Activated CD4-positive, alpha-beta T cell treated with anti-CD3 and anti-CD28 coated beads, Interleukin-2, amount 10 ng/mL, durations not matched to agents 7 days and 5 days (primary cell): ENCODE measurements around the gene KCNMA1. TPM values are rescaled to one million over a fixed set of nuclear protein-coding genes. Genes with fewer than 3 reads are reported as not detected.

ENCODE experiments used
- CTCF ChIA-PET: fragments of 350-600 bp; sonication (Branson Sonifier 250); formaldehyde crosslinking; loops from one replicate; lab custom pipeline; 2021; ENCODE audit warnings: antibody characterized with exemption; lab: Charles Lee
- POLR2A ChIA-PET: fragments of 350-600 bp; sonication (Branson Sonifier 250); formaldehyde crosslinking; loops from one replicate; lab custom pipeline; 2021; ENCODE audit warnings: antibody characterized with exemption; lab: Charles Lee
- DNase-seq: peaks from one replicate; pipeline ENCODE4 v3.0.0-alpha.2; 2020
- H3K27ac Mint-ChIP-seq: one replicate; pipeline ENCODE4 v1.8.0; 2021; ENCODE audit warnings: mild to moderate bottlenecking, moderate library complexity, mixed read lengths
- H3K27me3 Mint-ChIP-seq: one replicate; pipeline ENCODE4 v1.8.0; 2021; ENCODE audit warnings: mixed read lengths
- H3K36me3 Mint-ChIP-seq: one replicate; pipeline ENCODE4 v1.8.0; 2021; ENCODE audit warnings: low read depth, mixed read lengths
- H3K4me1 Mint-ChIP-seq: one replicate; pipeline ENCODE4 v1.8.0; 2021; ENCODE audit warnings: mixed read lengths
- H3K4me3 Mint-ChIP-seq: one replicate; pipeline ENCODE4 v1.8.0; 2021; ENCODE audit warnings: mild to moderate bottlenecking, moderate library complexity, mixed read lengths
- H3K9me3 Mint-ChIP-seq: one replicate; pipeline ENCODE4 v1.8.0; 2021; ENCODE audit warnings: mixed read lengths
- total RNA-seq, 2 experiments: library from RNA; stranded (reverse); gene quantifications; one replicate each; pipeline ENCODE4 v1.2.3, GENCODE V29; 2021

The KCNMA1 gene
- total RNA-seq, 2 experiments from 2014 or later: not detected

DNA sequence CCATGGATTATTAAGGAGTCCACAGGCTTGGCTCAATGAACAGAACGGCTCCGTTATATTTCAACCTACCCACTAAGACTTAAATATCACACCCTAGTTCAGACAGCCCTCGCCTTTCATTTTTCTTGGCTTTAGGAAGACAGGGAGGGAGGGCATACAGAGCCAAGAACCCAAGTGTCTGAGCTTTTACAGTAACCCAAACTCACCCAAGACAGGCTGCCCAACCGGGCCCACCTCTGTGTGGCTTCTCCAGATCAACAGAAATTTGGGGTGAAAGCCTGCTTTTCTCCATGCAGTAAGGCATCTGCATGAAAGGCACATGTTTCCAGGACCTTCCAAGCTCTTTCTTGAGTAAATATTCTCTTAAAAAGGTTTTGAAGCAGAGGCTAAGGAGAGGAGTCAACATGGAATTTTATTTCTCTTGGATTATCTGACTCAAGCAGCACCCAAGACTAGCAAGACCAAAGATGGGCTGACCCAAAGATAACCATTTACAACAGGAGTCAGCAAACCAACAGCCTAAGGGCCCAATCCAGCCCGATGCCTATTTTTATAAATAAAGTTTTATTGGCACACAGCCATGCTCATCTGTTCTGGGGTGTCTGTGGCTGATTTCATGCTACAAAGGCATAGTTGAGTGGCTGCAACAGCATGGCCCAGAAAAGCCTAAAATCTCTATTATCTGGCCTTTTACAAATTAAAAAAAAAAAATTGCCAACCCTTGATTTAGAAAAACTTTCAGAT lies 90.1 kb downstream of the KCNMA1 start:
- no peaks in the 10 kb centered on the region for H3K9me3 Mint-ChIP-seq
- peaks cover 4% of the 10 kb centered on the region for H3K27me3 Mint-ChIP-seq
- H3K4me3 Mint-ChIP-seq: no peak overlapping the region
- DNase-seq: no peak
- H3K4me1 Mint-ChIP-seq: no peaks in the 10 kb centered on the region
- ChIA-PET CTCF (no interaction called here), POLR2A (no interaction called here)
- no peaks in the 10 kb centered on the region for H3K36me3 Mint-ChIP-seq
- no peak overlapping the region for H3K27ac Mint-ChIP-seq

DNA sequence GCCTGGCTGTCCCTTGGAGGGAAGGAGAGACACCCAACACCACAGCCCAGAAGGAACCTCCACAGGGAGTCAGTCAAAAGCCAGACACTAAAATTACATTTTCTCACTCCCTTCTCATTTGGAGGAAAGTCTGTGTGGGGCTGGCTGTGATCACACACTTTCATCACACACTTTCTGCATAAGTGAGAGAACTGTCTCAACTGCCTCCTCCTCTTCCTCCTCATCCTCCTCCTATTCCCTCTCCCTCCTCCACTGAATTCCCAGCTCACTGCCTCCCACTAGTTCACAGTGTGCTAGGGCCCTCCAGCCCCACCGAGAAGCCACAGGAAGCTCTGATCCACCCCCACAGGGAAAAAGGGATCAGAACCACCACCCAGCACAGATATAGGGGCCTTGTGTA lies 91.6 kb downstream of the KCNMA1 start:
- ChIA-PET CTCF (no interaction called here), POLR2A (no interaction called here)
- Mint-ChIP-seq H3K27ac (no peak overlapping the region), H3K27me3 (peaks cover 4% of the 10 kb centered on the region), H3K4me3 (no peak overlapping the region), H3K36me3 (no peaks in the 10 kb centered on the region), H3K9me3 (no peaks in the 10 kb centered on the region), H3K4me1 (peaks cover 1% of the 10 kb centered on the region)
- no peak for DNase-seq

DNA sequence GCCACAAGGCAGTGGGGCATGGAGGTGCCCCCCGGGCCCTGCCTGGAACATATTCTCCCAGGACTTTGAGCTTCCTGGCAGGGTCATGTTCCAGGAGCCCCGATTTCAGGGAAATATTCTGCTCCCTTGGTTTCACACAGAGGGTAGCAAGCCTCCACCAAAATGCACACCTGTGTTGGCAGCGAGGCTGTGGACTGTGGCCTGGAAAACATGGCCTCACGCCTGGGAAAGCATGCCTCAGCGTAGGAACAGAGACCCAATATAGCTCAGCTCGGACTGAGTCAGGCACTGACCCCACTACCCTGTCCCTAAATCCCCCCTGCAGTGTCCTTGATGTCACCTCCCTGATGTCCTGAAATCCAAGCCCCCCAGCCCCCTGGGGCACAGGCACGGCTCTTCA lies 92.0 kb downstream of the KCNMA1 start:
- no peaks in the 10 kb centered on the region for H3K36me3 Mint-ChIP-seq
- no peak overlapping the region for H3K27ac Mint-ChIP-seq
- H3K4me1 Mint-ChIP-seq: peaks cover 1% of the 10 kb centered on the region
- peaks cover 4% of the 10 kb centered on the region for H3K27me3 Mint-ChIP-seq
- ChIA-PET POLR2A (no interaction called here), CTCF (no interaction called here)
- DNase-seq: no peak
- no peak overlapping the region for H3K4me3 Mint-ChIP-seq
- no peaks in the 10 kb centered on the region for H3K9me3 Mint-ChIP-seq

DNA sequence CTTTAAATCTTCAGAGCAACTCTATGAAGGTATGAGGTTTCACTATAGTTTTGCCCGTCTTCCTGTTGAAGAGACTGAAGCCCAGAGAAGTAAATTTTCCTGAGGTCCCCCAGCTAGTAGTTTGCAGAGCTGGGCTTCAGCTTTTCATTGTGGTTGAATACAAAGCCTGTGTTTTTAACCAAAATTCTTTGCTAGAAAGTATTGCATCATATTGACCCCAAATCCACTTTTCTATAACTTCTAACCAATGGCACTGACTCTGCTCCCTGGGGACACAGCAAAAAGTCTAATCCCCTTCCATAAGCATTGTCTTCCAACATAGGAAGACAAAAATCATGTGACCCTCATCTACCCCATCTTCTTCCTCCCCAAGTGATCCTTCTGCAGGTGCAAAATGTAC lies 93.0 kb downstream of the KCNMA1 start:
- ChIA-PET CTCF (no interaction called here), POLR2A (no interaction called here)
- H3K27ac Mint-ChIP-seq: no peak overlapping the region
- DNase-seq: no peak
- H3K36me3 Mint-ChIP-seq: no peaks in the 10 kb centered on the region
- no peaks in the 10 kb centered on the region for H3K9me3 Mint-ChIP-seq
- H3K4me1 Mint-ChIP-seq: peaks cover 1% of the 10 kb centered on the region
- no peak overlapping the region for H3K4me3 Mint-ChIP-seq
- H3K27me3 Mint-ChIP-seq: peaks cover 4% of the 10 kb centered on the region

DNA sequence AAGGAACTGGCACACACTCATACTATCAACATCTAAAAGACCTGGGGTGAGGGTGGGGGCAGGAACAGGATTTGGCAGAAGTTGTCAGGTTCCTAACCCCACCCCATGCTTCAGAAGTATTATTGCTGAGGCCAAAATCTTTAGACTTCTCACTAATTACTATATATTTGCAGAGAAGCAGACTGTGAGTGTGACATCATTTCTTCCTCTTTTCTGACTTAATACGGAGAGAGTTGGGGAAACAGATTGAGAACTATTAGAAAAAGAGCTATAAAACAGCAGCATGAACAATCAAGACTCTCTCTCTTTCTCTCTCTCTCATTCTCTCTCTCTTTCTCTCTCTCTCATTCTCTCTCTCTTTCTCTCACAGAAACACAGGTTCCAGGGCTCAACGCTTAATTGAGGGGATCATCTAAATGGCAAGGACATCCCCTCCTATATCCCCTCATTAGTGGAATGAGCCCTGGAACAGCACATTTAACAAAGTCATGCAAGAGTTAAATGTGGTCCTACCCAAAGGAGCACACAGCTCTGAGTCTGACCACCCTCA lies 94.8 kb downstream of the KCNMA1 start:
- Mint-ChIP-seq H3K4me1 (peaks cover 1% of the 10 kb centered on the region), H3K27ac (no peak overlapping the region), H3K9me3 (no peaks in the 10 kb centered on the region), H3K4me3 (no peak overlapping the region), H3K27me3 (peaks cover 4% of the 10 kb centered on the region), H3K36me3 (no peaks in the 10 kb centered on the region)
- POLR2A ChIA-PET: no interaction called here
- CTCF ChIA-PET: no interaction called here
- DNase-seq: no peak

DNA sequence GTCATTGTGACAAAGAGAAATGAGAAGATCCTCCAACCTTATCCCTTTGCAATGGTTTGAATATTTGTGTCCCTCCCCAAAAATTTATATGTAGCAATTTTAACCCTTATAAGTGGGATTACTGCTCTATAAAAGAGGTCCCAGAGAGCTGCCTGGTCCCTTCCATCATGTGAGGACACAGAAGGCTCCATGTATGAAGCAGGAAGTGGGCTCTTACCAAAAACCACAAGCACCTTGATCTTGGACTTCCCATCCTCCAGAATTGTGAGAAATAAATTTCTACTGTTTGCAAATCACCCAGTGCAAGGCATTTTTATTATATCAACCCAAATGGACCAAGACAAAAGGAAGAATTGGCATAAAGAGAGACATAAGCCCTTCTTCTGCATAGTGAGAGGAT lies 95.7 kb downstream of the KCNMA1 start:
- ChIA-PET POLR2A (no interaction called here), CTCF (no interaction called here)
- H3K4me1 Mint-ChIP-seq: peaks cover 1% of the 10 kb centered on the region
- no peak overlapping the region for H3K4me3 Mint-ChIP-seq
- peaks cover 4% of the 10 kb centered on the region for H3K27me3 Mint-ChIP-seq
- no peaks in the 10 kb centered on the region for H3K36me3 Mint-ChIP-seq
- DNase-seq: no peak
- H3K9me3 Mint-ChIP-seq: no peaks in the 10 kb centered on the region
- H3K27ac Mint-ChIP-seq: no peak overlapping the region

DNA sequence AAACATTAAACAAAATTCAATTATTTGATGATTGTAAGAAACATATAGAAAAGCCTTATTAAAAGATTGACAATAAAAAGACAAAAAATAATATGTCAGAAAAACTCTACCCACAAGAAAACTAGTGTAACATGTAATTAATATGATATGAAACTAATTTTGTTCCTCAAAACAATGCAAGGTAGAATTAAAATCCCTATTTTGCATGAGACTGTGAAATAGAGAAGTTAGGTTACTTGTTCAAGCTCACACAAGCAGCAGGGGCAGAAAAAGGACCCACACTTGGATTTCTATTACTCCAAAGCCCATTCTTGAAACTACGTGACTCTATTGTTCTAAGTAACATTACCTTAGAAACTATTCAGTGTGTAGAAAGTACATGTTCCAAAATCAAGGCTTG lies 96.4 kb downstream of the KCNMA1 start:
- Mint-ChIP-seq H3K4me1 (peaks cover 1% of the 10 kb centered on the region), H3K36me3 (no peaks in the 10 kb centered on the region), H3K27ac (no peak overlapping the region), H3K27me3 (peaks cover 4% of the 10 kb centered on the region), H3K9me3 (no peaks in the 10 kb centered on the region), H3K4me3 (no peak overlapping the region)
- ChIA-PET POLR2A (no interaction called here), CTCF (no interaction called here)
- no peak for DNase-seq

DNA sequence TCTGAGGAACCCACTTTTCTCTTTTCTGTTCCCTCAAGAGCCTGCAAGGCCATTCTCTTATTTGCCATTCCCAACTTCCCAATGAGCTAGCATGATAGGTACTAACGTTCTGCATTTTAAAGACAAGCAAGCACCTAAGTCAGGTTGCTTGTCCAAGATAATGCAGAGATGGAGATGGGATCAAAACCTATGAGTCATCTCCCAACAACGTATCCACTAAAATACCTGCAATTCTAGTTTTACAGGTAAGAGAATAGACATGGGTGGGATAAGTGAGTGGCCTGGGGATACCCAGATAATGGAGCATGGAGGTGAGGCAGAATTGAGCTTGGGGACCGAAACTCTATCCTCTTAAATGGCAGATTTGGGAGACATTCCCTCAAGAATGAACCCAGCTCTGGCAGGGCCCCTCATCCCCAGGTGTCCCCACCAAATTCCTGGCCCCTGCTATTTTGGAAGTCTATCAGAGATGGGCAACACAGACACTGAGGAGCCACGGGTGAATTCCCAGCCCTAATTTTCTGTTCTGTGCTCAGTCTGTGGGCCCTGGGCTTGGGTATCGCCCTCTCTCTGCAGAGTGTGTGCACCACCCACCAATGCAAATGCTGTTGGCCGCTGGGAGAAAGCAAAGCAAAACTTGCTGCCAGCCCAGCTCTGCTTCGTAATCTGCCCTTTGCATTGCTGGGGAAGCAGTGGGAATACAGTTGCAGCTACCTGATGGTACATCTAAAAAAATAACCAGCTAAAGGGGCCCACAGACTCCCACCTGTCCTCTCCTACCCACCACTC lies 98.3 kb downstream of the KCNMA1 start:
- no peaks in the 10 kb centered on the region for H3K9me3 Mint-ChIP-seq
- ChIA-PET CTCF (interaction anchor here (0.9 kb wide), 1 partner anchor 12 kb away, joined by 3 read pairs; no protein-coding TSS in a partner anchor), POLR2A (no interaction called here)
- peaks cover 9% of the 10 kb centered on the region for H3K27me3 Mint-ChIP-seq
- H3K27ac Mint-ChIP-seq: no peak overlapping the region
- no peak for DNase-seq
- peaks cover 1% of the 10 kb centered on the region for H3K4me1 Mint-ChIP-seq
- no peak overlapping the region for H3K4me3 Mint-ChIP-seq
- H3K36me3 Mint-ChIP-seq: no peaks in the 10 kb centered on the region

DNA sequence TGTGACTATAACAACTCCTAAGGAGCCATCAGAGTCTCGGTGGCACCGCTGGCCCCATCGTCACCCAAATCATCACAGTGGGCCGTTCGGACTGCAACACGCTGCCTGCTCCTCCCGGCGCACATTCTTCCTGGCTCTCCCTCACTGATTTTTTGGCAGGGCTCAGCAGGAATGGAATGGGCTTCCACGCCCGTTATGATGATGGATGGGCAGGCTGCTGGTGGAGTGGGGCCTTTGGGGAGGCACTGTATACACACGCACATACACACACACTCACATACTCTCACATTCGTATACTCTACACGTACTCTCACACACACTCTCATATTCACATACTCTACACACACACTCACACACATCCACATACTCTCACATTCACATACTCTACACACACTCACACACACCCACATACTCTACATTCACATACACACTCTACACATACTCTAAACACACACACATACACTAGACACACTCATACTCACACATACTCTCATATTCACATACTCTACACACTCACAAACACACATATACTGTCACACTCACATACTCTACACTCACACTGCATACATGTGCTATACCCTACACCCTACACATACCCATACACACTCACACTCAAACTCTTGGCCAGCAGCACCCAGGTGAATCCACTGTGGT lies 99.8 kb downstream of the KCNMA1 start:
- ChIA-PET CTCF (no interaction called here), POLR2A (no interaction called here)
- Mint-ChIP-seq H3K27me3 (peaks cover 4% of the 10 kb centered on the region), H3K4me3 (no peak overlapping the region), H3K4me1 (peaks cover 1% of the 10 kb centered on the region), H3K27ac (no peak overlapping the region), H3K9me3 (no peaks in the 10 kb centered on the region), H3K36me3 (no peaks in the 10 kb centered on the region)
- no peak for DNase-seq

DNA sequence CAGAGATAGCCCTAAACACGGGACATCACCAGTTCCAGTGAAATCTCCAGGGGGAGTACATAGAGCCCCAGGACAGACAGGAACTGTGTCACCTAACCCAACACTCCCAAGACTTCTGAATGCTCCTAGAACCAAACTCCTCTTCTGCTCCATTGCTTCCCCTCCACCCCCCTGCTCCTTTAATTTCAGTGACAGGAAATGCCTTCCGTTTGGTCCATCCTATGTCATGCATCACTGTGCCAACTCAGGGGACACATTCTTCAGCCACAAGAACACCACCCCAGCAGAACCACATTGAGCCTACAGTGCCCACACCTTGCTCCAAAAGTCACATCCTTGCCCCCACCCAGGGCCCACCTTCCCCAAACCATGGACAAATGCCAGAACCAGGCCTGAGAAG lies 100.5 kb downstream of the KCNMA1 start:
- DNase-seq: no peak
- POLR2A ChIA-PET: no interaction called here
- Mint-ChIP-seq H3K36me3 (no peaks in the 10 kb centered on the region), H3K27ac (no peak overlapping the region), H3K4me1 (peaks cover 1% of the 10 kb centered on the region), H3K27me3 (peaks cover 4% of the 10 kb centered on the region), H3K4me3 (no peak overlapping the region), H3K9me3 (no peaks in the 10 kb centered on the region)
- CTCF ChIA-PET: no interaction called here

DNA sequence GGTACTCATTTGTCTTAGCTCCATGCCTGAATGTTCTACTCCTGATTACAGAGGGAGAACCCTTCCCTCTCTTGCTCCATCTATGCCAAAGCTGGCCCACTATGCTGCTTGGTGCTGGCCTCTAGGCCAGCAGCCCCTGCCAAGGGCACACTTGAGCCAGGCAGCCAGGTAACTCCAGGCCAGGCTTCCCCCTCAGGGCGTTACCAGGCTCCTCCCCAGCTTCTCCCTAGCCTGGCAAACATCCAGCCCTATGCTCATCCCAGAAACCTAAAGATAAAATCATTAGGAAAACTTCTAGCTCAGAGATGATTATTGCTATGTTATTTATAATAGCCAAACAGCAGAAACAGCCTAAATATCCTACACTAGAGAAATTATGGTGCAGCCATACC lies 103.7 kb downstream of the KCNMA1 start:
- peaks cover 4% of the 10 kb centered on the region for H3K27me3 Mint-ChIP-seq
- no peaks in the 10 kb centered on the region for H3K36me3 Mint-ChIP-seq
- CTCF ChIA-PET: interaction anchor here (1.2 kb wide), 1 partner anchor 36 kb away, joined by 3 read pairs; no protein-coding TSS in a partner anchor
- no peak for DNase-seq
- no peak overlapping the region for H3K27ac Mint-ChIP-seq
- POLR2A ChIA-PET: interaction anchor here (0.6 kb wide), 1 partner anchor 1156 kb away, joined by 4 read pairs; no protein-coding TSS in a partner anchor
- no peaks in the 10 kb centered on the region for H3K9me3 Mint-ChIP-seq
- no peaks in the 10 kb centered on the region for H3K4me1 Mint-ChIP-seq
- no peak overlapping the region for H3K4me3 Mint-ChIP-seq

DNA sequence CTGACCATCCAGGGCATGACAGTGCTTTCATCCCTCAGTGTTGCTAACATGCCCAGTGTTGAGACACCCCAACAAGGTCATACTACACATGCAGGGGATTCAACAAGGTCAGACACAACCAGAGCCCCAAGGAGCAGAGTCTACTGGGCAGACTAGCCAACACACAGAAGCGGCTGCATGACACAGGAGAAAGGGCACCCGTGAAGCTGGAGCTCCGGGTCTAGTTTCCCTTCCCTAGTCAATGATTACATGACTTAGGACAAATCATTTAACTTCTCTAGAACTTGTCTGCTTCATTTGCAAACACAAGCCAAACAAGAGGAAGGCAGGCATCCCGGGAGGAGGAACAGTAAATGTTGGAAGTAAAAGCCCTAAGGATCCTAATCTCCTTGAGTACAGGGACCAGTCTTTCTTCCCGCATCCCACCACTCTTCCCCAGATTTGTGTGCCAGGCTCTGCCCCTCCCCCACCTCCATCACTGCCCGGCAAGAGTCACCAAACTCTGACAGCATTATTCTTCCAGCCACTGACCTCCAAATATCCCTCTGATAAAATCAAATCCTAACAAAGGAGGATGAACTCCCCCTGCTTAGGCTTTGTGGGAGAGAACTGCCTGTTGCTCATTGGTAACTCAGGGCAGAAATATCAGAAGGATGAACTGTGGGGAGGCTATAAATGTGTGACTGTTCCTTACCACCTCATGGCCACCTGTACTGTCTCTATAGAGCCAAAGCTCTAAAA lies 104.3 kb downstream of the KCNMA1 start:
- peaks cover 4% of the 10 kb centered on the region for H3K27me3 Mint-ChIP-seq
- H3K4me1 Mint-ChIP-seq: no peaks in the 10 kb centered on the region
- no peaks in the 10 kb centered on the region for H3K9me3 Mint-ChIP-seq
- no peak overlapping the region for H3K4me3 Mint-ChIP-seq
- no peaks in the 10 kb centered on the region for H3K36me3 Mint-ChIP-seq
- no peak overlapping the region for H3K27ac Mint-ChIP-seq
- CTCF ChIA-PET: interaction anchor here (1.2 kb wide), 1 partner anchor 36 kb away, joined by 3 read pairs; no protein-coding TSS in a partner anchor
- DNase-seq: no peak
- POLR2A ChIA-PET: interaction anchor here (0.6 kb wide), 1 partner anchor 1156 kb away, joined by 4 read pairs; no protein-coding TSS in a partner anchor
